Panc1 (cell line): ENCODE results near the gene NUP188. TPM values are rescaled to one million over a fixed set of nuclear protein-coding genes. Genes with fewer than 3 reads are reported as not detected.

Experiments used
- ATAC-seq: fragments of 200-7000 bp; cut with Tn5 transposase; 2 replicates; pipeline ENCODE4 v1.9.1; 2020; ENCODE audit warnings: mild to moderate bottlenecking, moderate library complexity
- BruUV-seq: library from RNA; stranded (reverse); fragments of 400-500 nt; replicated peaks from 2 replicates; lab custom pipeline; 2021; lab: Mats Ljungman, UMichigan
- CTCF ChIA-PET: fragments of 300-600 bp; sonication (Branson Sonifier 250); formaldehyde crosslinking; loops from one replicate; lab custom pipeline; 2022; ENCODE audit warnings: antibody characterized with exemption; lab: Charles Lee
- POLR2A ChIA-PET: fragments of 300-600 bp; sonication (Branson Sonifier 250); formaldehyde crosslinking; loops from one replicate; lab custom pipeline; 2022; ENCODE audit warnings: antibody characterized with exemption; lab: Charles Lee
- DNase-seq: peaks from one replicate; pipeline ENCODE4 v3.0.0-alpha.2; 2010; ENCODE audit warnings: low read depth, low spot score
- H3K27ac ChIP-seq: 2 replicates; pipeline ENCODE4 v1.5.1; 2011; ENCODE audit warnings: mild to moderate bottlenecking, low read length, inconsistent platforms
- H3K27me3 ChIP-seq: fragments of 200-500 bp; sonication (Bioruptor generic); 2 replicates; pipeline ENCODE4 v1.6.0; 2014; ENCODE audit warnings: low read length, inconsistent platforms; ENCODE audit not compliant: control insufficient read depth, insufficient read depth
- H3K36me3 ChIP-seq: fragments of 200-500 bp; sonication (Bioruptor generic); 2 replicates; pipeline ENCODE4 v1.5.1; 2014; ENCODE audit warnings: inconsistent platforms, mild to moderate bottlenecking, low read length, moderate library complexity; ENCODE audit not compliant: control insufficient read depth, insufficient read depth
- H3K4me1 ChIP-seq: 2 replicates; pipeline ENCODE4 v1.5.1; 2011; ENCODE audit warnings: inconsistent platforms, mild to moderate bottlenecking, low read length, moderate library complexity; ENCODE audit not compliant: control insufficient read depth, insufficient read depth
- H3K4me3 ChIP-seq, 2 experiments: 2 replicates each; pipeline ENCODE4 v1.5.1; 2011 to 2012; ENCODE audit warnings: low read depth in 2 of 2, low read length in 2 of 2, mild to moderate bottlenecking in 2 of 2, inconsistent platforms in 1 of 2, moderate library complexity in 1 of 2
- H3K9me3 ChIP-seq: fragments of 200-500 bp; sonication (Bioruptor generic); 2 replicates; pipeline ENCODE4 v1.5.1; 2014; ENCODE audit warnings: low read depth, mild to moderate bottlenecking, inconsistent platforms, low read length, moderate library complexity; ENCODE audit not compliant: control insufficient read depth, insufficient read depth
- POLR2AphosphoS5 ChIP-seq: IDR thresholded peaks from 2 replicates; pipeline ENCODE4 v1.6.1; 2012; ENCODE audit warnings: mild to moderate bottlenecking, low read depth, low read length, moderate library complexity
- SIN3A ChIP-seq: IDR thresholded peaks from 2 replicates; pipeline ENCODE4 v1.6.1; 2012; ENCODE audit warnings: low read depth, mild to moderate bottlenecking, low read length, moderate library complexity, borderline replicate concordance; ENCODE audit not compliant: insufficient read depth
- TCF7L2 ChIP-seq: IDR thresholded peaks from 2 replicates; pipeline ENCODE4 v1.6.1; 2011; ENCODE audit warnings: mild to moderate bottlenecking, low read depth, low read length, inconsistent platforms
- in situ Hi-C: cut with HindIII; loops from 2 replicates; pipeline ENCODE4 v1.10.0; 2016; ENCODE audit warnings: low sequenced_read_pairs, low pct_unique_long_range_greater_than_20kb
- intact Hi-C: fragments of 100-400 bp; cut with micrococcal nuclease; formaldehyde crosslinking; loops from one replicate; pipeline ENCODE4 v1.10.0; 2022; ENCODE audit not compliant: unreplicated experiment
- total RNA-seq: library from RNA; stranded (reverse); gene quantifications from one replicate; pipeline ENCODE4 v1.2.1, GENCODE V29; 2021; ENCODE audit not compliant: unreplicated experiment
- TF ChIP-seq, protein P1 (sequence below): fragments of 450-650 bp; IDR thresholded peaks from 2 replicates; pipeline ENCODE4 v1.5.1; 2017; ENCODE audit warnings: mild to moderate bottlenecking
- TF ChIP-seq, protein P2 (sequence below), 2 experiments: IDR thresholded peaks; 2 replicates each; pipeline ENCODE4 v1.6.1; 2011 to 2012; ENCODE audit warnings: low read depth in 2 of 2, control low read depth in 1 of 2, low read length in 1 of 2, mild to moderate bottlenecking in 1 of 2, moderate library complexity in 1 of 2; ENCODE audit not compliant: insufficient read depth in 1 of 2

The NUP188 gene
- total RNA-seq, 1 experiment from 2014 or later = 69.9 TPM

DNA sequence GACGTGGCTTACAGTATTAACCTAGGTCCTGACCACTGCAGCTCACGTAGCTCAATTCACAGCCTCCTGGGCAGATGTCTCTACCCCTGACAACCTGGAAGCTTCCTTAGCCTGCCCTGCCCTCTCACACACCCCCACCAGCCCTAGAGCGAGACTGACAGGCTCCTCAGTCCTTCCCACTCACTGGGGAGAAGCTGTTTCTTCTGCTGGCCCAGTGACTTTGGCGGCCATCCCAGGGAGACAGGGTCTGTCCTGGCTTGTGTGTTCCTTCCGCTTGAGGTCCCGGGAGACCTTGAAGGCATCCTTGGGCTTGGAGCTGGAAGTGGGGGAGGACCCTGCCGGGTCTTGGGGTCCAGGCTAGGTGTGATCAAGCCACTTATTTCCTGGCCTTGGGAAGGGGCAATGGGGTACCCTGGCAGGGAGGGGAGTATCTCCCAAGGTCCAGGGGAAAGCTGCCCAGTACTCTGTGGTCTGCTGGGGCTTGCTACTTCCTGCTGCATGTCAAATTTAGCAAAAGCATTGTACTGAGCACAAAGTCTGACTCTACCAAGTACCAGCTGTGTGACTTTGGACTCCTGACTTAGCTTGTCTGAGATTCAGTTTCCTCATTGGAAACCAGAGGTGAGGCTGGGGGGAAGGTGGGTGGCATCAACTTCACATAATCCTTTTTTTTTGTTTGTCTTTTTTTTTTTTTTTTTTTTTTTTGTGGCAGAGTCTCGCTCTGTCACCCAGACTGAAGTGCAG, 90.8 kb downstream of the NUP188 start:
- no peak for DNase-seq
- in situ Hi-C loops = no loop called here
- TF ChIP-seq, protein P1, sequence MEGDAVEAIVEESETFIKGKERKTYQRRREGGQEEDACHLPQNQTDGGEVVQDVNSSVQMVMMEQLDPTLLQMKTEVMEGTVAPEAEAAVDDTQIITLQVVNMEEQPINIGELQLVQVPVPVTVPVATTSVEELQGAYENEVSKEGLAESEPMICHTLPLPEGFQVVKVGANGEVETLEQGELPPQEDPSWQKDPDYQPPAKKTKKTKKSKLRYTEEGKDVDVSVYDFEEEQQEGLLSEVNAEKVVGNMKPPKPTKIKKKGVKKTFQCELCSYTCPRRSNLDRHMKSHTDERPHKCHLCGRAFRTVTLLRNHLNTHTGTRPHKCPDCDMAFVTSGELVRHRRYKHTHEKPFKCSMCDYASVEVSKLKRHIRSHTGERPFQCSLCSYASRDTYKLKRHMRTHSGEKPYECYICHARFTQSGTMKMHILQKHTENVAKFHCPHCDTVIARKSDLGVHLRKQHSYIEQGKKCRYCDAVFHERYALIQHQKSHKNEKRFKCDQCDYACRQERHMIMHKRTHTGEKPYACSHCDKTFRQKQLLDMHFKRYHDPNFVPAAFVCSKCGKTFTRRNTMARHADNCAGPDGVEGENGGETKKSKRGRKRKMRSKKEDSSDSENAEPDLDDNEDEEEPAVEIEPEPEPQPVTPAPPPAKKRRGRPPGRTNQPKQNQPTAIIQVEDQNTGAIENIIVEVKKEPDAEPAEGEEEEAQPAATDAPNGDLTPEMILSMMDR = no peak
- TF ChIP-seq POLR2AphosphoS5 (no peak), SIN3A (no peak), TCF7L2 (no peak)
- BruUV-seq = no TSS peak
- H3K27me3 ChIP-seq = no peaks in the 10 kb centered on the region
- H3K36me3 ChIP-seq = peaks cover 2% of the 10 kb centered on the region; the same call in 1 of the 2 replicates
- H3K4me1 ChIP-seq = peaks cover 5% of the 10 kb centered on the region
- ChIA-PET CTCF (interaction anchor here (0.7 kb wide), 1 partner anchor 31 kb away, joined by 8 read pairs; no protein-coding TSS in a partner anchor), POLR2A (no interaction called here)
- H3K27ac ChIP-seq = no peak overlapping the region
- ATAC-seq = no peak
- H3K4me3 ChIP-seq = peak overlapping the region in 1 of 2 experiments; percentile 63; a peak in 1 of 4 replicates
- no peaks in the 10 kb centered on the region for H3K9me3 ChIP-seq
- intact Hi-C loops = no loop called here

DNA sequence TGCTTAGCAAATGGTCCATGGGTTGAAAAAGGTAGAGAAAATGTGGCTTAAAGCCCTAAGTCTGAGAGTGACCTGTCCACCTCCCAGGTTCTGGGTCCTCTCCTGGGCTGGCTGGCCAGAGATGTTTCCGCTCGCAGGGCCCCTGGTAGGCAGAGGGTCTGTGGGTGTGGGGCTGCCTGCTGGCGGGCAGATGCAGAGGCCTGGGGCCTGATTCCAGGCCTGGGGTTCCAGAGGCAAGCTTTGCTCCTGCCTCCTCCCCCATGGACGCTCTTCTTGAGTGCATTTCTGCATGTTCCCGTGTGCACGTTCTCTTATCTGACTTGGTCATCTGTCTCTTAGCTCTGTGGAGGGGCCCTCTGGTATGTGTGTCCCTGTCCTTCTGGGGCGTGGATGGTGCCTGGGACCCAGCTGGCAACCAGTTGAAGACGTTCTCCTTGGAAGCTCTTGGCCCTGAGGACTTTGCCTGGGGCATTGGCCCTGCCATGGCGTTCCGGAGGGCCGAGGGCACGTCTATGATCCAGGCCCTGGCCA, 92.7 kb downstream of the NUP188 start:
- POLR2A ChIA-PET = no interaction called here
- Histone ChIP-seq H3K4me1 (peaks cover 5% of the 10 kb centered on the region), H3K27me3 (no peaks in the 10 kb centered on the region), H3K36me3 (peaks cover 2% of the 10 kb centered on the region; the same call in 1 of the 2 replicates), H3K4me3 (no peak overlapping the region), H3K27ac (no peak overlapping the region), H3K9me3 (no peaks in the 10 kb centered on the region)
- DNase-seq (no peak), ATAC-seq (no peak)
- BruUV-seq = no TSS peak
- intact Hi-C loops = no loop called here
- no peak for TF ChIP-seq POLR2AphosphoS5
- TF ChIP-seq, protein P1 = no peak
- TF ChIP-seq, protein P2, sequence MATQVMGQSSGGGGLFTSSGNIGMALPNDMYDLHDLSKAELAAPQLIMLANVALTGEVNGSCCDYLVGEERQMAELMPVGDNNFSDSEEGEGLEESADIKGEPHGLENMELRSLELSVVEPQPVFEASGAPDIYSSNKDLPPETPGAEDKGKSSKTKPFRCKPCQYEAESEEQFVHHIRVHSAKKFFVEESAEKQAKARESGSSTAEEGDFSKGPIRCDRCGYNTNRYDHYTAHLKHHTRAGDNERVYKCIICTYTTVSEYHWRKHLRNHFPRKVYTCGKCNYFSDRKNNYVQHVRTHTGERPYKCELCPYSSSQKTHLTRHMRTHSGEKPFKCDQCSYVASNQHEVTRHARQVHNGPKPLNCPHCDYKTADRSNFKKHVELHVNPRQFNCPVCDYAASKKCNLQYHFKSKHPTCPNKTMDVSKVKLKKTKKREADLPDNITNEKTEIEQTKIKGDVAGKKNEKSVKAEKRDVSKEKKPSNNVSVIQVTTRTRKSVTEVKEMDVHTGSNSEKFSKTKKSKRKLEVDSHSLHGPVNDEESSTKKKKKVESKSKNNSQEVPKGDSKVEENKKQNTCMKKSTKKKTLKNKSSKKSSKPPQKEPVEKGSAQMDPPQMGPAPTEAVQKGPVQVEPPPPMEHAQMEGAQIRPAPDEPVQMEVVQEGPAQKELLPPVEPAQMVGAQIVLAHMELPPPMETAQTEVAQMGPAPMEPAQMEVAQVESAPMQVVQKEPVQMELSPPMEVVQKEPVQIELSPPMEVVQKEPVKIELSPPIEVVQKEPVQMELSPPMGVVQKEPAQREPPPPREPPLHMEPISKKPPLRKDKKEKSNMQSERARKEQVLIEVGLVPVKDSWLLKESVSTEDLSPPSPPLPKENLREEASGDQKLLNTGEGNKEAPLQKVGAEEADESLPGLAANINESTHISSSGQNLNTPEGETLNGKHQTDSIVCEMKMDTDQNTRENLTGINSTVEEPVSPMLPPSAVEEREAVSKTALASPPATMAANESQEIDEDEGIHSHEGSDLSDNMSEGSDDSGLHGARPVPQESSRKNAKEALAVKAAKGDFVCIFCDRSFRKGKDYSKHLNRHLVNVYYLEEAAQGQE (IDR thresholded peaks at IDR 0.05; ENCODE audit: insufficient read depth in 1 of 2, low read depth in 2 of 2, low read length in 1 of 2) = no peak
- no peak for TF ChIP-seq SIN3A
- no peak for TF ChIP-seq TCF7L2
- CTCF ChIA-PET = no interaction called here
- in situ Hi-C loops = no loop called here
